Large intestine (tissue), 3 donors: ENCODE results near the gene GDPD5. TPM values are rescaled to one million over a fixed set of nuclear protein-coding genes. Genes with fewer than 3 reads are reported as not detected.
A peak's percentile ranks its signal among the peaks of the same experiment; 100 is the strongest.

ENCODE experiments used
- DNase-seq, 2 donors: peaks; one replicate each; pipeline versions ENCODE4 v3.0.0 to v3.0.0-alpha.2; 2013
- H3K27ac ChIP-seq: one replicate; pipeline ENCODE4 v1.5.1; 2013; ENCODE audit warnings: low read length
- H3K27me3 ChIP-seq: 2 replicates; pipeline ENCODE4 v1.6.1; 2013; ENCODE audit warnings: low read length; ENCODE audit not compliant: control insufficient read depth, insufficient read depth
- H3K36me3 ChIP-seq: 2 replicates; pipeline ENCODE4 v1.6.1; 2013; ENCODE audit warnings: low read length; ENCODE audit not compliant: control insufficient read depth, insufficient read depth
- H3K4me1 ChIP-seq: one replicate; pipeline ENCODE4 v1.6.1; 2013; ENCODE audit warnings: low read length; ENCODE audit not compliant: control insufficient read depth, insufficient read depth
- H3K4me3 ChIP-seq: one replicate; pipeline ENCODE4 v1.5.1; 2013; ENCODE audit warnings: low read length
- H3K9me3 ChIP-seq: one replicate; pipeline ENCODE4 v1.6.1; 2013; ENCODE audit warnings: mild to moderate bottlenecking, low read depth, low read length, moderate library complexity; ENCODE audit not compliant: control insufficient read depth
- WGBS: methylation state at CpG from one replicate; pipeline ENCODE4 v1.1.5; 2013; ENCODE audit warnings: low lambda C conversion rate; ENCODE audit not compliant: insufficient coverage; 5-methylcytosine and 5-hydroxymethylcytosine counted together
- polyA plus RNA-seq: library from polyadenylated mRNA; unstranded; fragments of 120-200 nt; gene quantifications from one replicate; pipeline ENCODE4 v1.2.1, GENCODE V29; 2013

GDPD5 gene
- polyA plus RNA-seq, 1 donor = 71.7 TPM

- no peak for DNase-seq
- no CpG with 5 or more reads among the region's 14 CpGs for WGBS
These were observed 69.1 kb downstream of the GDPD5 start for GRCh38 chr11:75456596-75457183.

DNA sequence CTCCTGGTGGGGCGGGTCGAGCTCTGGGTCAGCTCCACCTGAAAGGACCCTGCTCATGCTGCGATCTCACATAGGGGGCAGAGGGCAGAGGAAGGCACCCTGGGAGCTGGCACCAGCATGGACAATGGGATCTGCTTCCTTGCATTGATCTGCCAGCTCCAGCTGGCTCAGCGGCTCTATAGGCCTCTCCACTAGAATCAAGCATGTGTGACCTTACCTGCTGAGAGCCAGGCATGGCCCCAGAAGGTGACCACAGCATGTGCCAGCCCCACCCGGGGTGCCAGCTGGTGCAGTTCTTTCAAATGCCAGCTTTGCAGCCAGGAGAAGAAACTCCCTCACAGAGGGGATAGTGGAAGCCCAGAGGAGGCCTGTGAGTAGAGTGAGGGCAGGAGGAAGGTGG lies 70.8 kb downstream of the GDPD5 start:
- no peak overlapping the region for H3K4me3 ChIP-seq
- WGBS = no CpG with 5 or more reads among the region's 5 CpGs
- H3K27ac ChIP-seq = no peak overlapping the region
- H3K36me3 ChIP-seq = peaks cover 34% of the 10 kb centered on the region
- DNase-seq = no peak
- no peaks in the 10 kb centered on the region for H3K27me3 ChIP-seq
- H3K4me1 ChIP-seq = no peaks in the 10 kb centered on the region
- peaks cover 6% of the 10 kb centered on the region for H3K9me3 ChIP-seq

More at GRCh38 chr11:75456596-75457183, 69.1 kb downstream of the GDPD5 start:
- Histone ChIP-seq H3K36me3 (peaks cover 47% of the 10 kb centered on the region), H3K4me1 (no peaks in the 10 kb centered on the region), H3K27ac (no peak overlapping the region), H3K4me3 (no peak overlapping the region), H3K9me3 (no peaks in the 10 kb centered on the region), H3K27me3 (no peaks in the 10 kb centered on the region)

GRCh38 chr11:75453916-75454655 lies 71.7 kb downstream of the GDPD5 start:
- WGBS = 80% methylated on average over 2 of the region's 9 CpGs
- Histone ChIP-seq H3K36me3 (peaks cover 33% of the 10 kb centered on the region), H3K4me1 (no peaks in the 10 kb centered on the region), H3K4me3 (no peak overlapping the region), H3K9me3 (peaks cover 6% of the 10 kb centered on the region), H3K27me3 (no peaks in the 10 kb centered on the region), H3K27ac (no peak overlapping the region)
- DNase-seq = no peak

GRCh38 chr11:75450826-75451821 lies 74.6 kb downstream of the GDPD5 start:
- Histone ChIP-seq H3K36me3 (peaks cover 38% of the 10 kb centered on the region), H3K27ac (no peak overlapping the region), H3K27me3 (no peaks in the 10 kb centered on the region), H3K9me3 (peaks cover 6% of the 10 kb centered on the region), H3K4me3 (no peak overlapping the region), H3K4me1 (no peaks in the 10 kb centered on the region)
- WGBS = no CpG with 5 or more reads among the region's 46 CpGs
- no peak for DNase-seq

DNA sequence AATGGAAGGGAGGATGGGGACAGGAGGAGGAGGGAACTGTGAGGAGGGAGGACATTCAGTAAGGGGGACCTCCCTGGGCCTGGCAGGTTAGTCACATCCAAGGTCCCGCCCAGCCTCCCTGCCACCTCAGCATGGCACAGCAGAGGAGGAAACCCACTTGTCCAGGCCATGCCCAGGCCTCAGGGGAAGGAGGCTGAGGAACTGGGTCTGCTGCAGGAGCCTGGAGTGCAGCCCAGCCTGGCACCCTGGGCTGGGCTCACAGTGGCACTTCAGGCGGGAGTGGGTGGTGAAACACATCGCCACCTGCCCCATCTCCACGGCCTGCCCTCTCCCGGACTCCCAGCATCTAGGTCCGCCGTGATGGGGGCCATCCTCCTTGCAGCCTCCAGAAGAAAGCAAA lies 75.5 kb downstream of the GDPD5 start:
- H3K27me3 ChIP-seq = no peaks in the 10 kb centered on the region
- no peak overlapping the region for H3K4me3 ChIP-seq
- peaks cover 6% of the 10 kb centered on the region for H3K9me3 ChIP-seq
- no peak for DNase-seq
- H3K36me3 ChIP-seq = peaks cover 31% of the 10 kb centered on the region
- H3K27ac ChIP-seq = no peak overlapping the region
- no peaks in the 10 kb centered on the region for H3K4me1 ChIP-seq
- WGBS = no CpG with 5 or more reads among the region's 7 CpGs

DNA sequence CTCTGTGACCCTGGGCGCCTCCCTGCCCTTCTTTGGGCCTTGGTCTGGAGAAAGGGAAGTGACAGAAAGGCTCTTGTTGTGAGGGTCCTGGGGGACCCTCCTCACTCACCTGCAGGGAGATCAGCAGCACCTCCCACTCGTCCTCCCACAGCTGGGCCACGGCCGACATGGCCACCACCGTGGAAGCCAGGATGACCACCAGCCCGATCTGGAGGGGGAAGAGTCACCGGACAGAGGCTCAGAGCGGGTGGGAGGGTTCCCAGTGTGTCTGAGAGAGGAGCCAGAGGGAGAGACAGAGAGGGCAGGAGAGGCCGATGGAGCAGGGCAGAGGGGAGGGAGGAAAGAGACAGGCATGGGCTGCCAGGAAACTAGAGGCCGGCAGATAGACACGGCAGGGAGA lies 76.0 kb downstream of the GDPD5 start:
- Histone ChIP-seq H3K36me3 (peaks cover 27% of the 10 kb centered on the region), H3K4me3 (no peak overlapping the region), H3K27me3 (no peaks in the 10 kb centered on the region), H3K27ac (no peak overlapping the region), H3K4me1 (no peaks in the 10 kb centered on the region), H3K9me3 (peaks cover 6% of the 10 kb centered on the region)
- no peak for DNase-seq
- WGBS = 100% methylated on average over 1 of the region's 11 CpGs

GRCh38 chr11:75449271-75449670 lies 76.5 kb downstream of the GDPD5 start:
- H3K9me3 ChIP-seq = peaks cover 6% of the 10 kb centered on the region
- H3K27me3 ChIP-seq = no peaks in the 10 kb centered on the region
- peaks cover 32% of the 10 kb centered on the region for H3K36me3 ChIP-seq
- no peaks in the 10 kb centered on the region for H3K4me1 ChIP-seq
- no CpG with 5 or more reads among the region's 10 CpGs for WGBS
- no peak overlapping the region for H3K4me3 ChIP-seq
- no peak overlapping the region for H3K27ac ChIP-seq
- DNase-seq = no peak

- WGBS = no CpG with 5 or more reads among the region's 5 CpGs
- Histone ChIP-seq H3K36me3 (peaks cover 38% of the 10 kb centered on the region), H3K4me3 (no peak overlapping the region), H3K4me1 (no peaks in the 10 kb centered on the region), H3K27ac (no peak overlapping the region), H3K27me3 (no peaks in the 10 kb centered on the region), H3K9me3 (peaks cover 6% of the 10 kb centered on the region)
- DNase-seq = no peak
These were observed 78.3 kb downstream of the GDPD5 start for GRCh38 chr11:75447415-75447814.

DNA sequence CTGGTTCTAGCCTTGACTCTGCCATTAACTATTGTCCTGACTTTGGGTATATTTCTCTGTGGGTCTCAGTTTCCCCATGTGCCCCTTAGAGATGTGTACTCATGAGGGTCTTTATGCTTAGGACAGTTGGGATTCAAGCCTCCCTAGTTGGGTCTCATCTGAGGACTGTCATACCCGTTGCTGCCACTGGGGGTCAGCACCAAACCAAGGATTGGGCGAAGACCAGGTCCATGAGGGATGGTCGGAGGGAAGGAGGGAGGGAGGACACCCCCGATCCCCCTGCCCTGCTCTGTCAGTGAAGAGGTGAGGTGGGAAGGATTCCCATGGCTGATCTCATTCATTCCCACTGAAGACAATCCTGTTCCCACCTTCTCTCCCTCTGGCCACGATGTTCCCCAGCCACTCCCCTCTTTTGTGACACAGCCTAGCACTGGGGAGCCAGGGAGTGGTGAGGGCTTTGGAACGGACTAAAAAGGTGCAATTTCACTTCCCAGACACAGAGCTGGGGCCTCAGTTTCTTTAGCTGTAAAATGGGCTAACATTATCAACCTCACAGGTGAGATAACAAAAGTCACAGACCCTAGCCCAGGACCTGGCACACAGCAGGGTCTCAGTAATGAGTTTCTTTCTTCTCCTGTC lies 80.3 kb downstream of the GDPD5 start:
- Histone ChIP-seq H3K27me3 (no peaks in the 10 kb centered on the region), H3K4me3 (no peak overlapping the region), H3K4me1 (no peaks in the 10 kb centered on the region), H3K9me3 (no peaks in the 10 kb centered on the region), H3K36me3 (peaks cover 49% of the 10 kb centered on the region), H3K27ac (no peak overlapping the region)
- peak; percentile 37 to 54 for DNase-seq
- no CpG with 5 or more reads among the region's 6 CpGs for WGBS

DNA sequence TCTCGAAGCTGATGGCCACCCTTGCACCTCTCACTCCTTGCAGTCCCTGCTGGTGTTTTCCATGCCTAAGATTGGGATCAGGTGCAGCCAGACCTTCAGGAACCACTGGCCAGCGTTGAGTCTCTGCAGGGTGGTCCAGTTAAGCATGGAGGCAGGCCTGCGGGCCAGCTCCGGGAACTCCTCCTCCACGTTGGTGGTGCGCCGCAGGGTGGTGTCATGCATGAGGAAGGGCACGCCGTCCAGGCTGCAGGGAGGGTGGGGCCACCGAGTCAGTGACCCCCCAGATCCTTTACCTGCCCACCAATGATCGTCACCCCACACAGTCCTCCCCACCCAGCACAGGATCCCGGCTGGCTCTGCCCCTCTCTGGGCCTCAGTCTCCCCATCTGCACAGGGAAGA lies 82.7 kb downstream of the GDPD5 start:
- Histone ChIP-seq H3K27ac (no peak overlapping the region), H3K27me3 (no peaks in the 10 kb centered on the region), H3K4me1 (no peaks in the 10 kb centered on the region), H3K36me3 (peaks cover 52% of the 10 kb centered on the region), H3K9me3 (no peaks in the 10 kb centered on the region), H3K4me3 (no peak overlapping the region)
- no peak for DNase-seq
- no CpG with 5 or more reads among the region's 12 CpGs for WGBS
